HepG2 (cell line): ENCODE measurements around the gene ANKRD36C. TPM values are rescaled to one million over a fixed set of nuclear protein-coding genes. Genes with fewer than 3 reads are reported as not detected.
"Not testable (repeated sequence)": the region's sequence is repeated elsewhere in the genome, so short reads cannot be mapped to it uniquely, and the experiment has no call there.

Experiments
- ATAC-seq: fragments of 200-7000 bp; cut with Tn5 transposase; 3 replicates; pipeline ENCODE4 v1.9.1; 2020; ENCODE audit warnings: mild to moderate bottlenecking, moderate library complexity
- BruUV-seq: library from RNA; stranded (reverse); fragments of 400-500 nt; replicated peaks from 2 replicates; lab custom pipeline; 2021; lab: Mats Ljungman, UMichigan
- CTCF ChIA-PET: fragments of 300-600 bp; formaldehyde crosslinking; extraction: SDS; loops from one replicate; lab custom pipeline; 2021; ENCODE audit warnings: low total read pairs, inconsistent platforms, low intra/inter-chr PET ratio; lab: Yijun Ruan, JAX
- POLR2A ChIA-PET: fragments of 350-600 bp; sonication (Branson Sonifier 250); formaldehyde crosslinking; loops from one replicate; lab custom pipeline; 2020; ENCODE audit warnings: antibody characterized with exemption, inconsistent platforms; lab: Yijun Ruan, JAX
- DNase-seq: peaks from one replicate; pipeline ENCODE4 v3.0.0-alpha.2; 2015; ENCODE audit warnings: low spot score
- FAIRE-seq: peaks from 3 replicates; lab custom pipeline; 2011; peaks lifted over from hg19 to GRCh38; lab: Jason Lieb, UNC
- H2AFZ ChIP-seq: one replicate; pipeline ENCODE4 v1.6.1; 2011; ENCODE audit warnings: low read length, inconsistent platforms
- H3K27ac ChIP-seq: fragments of 300-600 bp; 3 replicates; pipeline ENCODE4 v1.8.0; 2011; ENCODE audit warnings: mixed run types, mild to moderate bottlenecking, mixed read lengths, low read length, inconsistent platforms; ENCODE audit not compliant: insufficient read depth; ENCODE audit errors: extremely low read length
- H3K27me3 ChIP-seq, 2 experiments: fragments of 200-600 bp in 1 of 2; 2 replicates in 1 of 2; 3 replicates in 1 of 2; pipeline versions ENCODE4 v1.6.0 to v1.8.0; 2011; ENCODE audit warnings: low read length in 2 of 2, mild to moderate bottlenecking in 2 of 2, moderate library complexity in 2 of 2, inconsistent platforms in 1 of 2; ENCODE audit not compliant: insufficient read depth in 2 of 2, control insufficient read depth in 1 of 2
- H3K36me3 ChIP-seq, 2 experiments: fragments of 200-600 bp in 1 of 2; replicated peaks in 1 of 2; 2 replicates in 1 of 2; 3 replicates in 1 of 2; pipeline versions ENCODE4 v1.5.1 to v1.8.0; 2011; ENCODE audit warnings: low read length in 2 of 2, inconsistent platforms in 1 of 2; ENCODE audit not compliant: insufficient read depth in 2 of 2, control insufficient read depth in 1 of 2
- H3K4me1 ChIP-seq: 2 replicates; pipeline ENCODE4 v1.5.1; 2012; ENCODE audit warnings: low read length, inconsistent platforms; ENCODE audit not compliant: insufficient read depth
- H3K4me2 ChIP-seq: 2 replicates; pipeline ENCODE4 v1.6.0; 2011; ENCODE audit warnings: low read depth, low read length, inconsistent platforms
- H3K4me3 ChIP-seq, 3 experiments: fragments of 200-600 bp in 1 of 3; sonication (generic), shearing (Covaris generic) in 1 of 3; replicated peaks in 1 of 3; 2 replicates each; pipeline ENCODE4 v1.5.1; 2011 to 2016; ENCODE audit warnings: low read length in 3 of 3, inconsistent platforms in 2 of 3, low read depth in 2 of 3, mild to moderate bottlenecking in 2 of 3, control low read depth in 1 of 3, mixed read lengths in 1 of 3; ENCODE audit not compliant: insufficient read depth in 1 of 3
- H3K79me2 ChIP-seq: one replicate; pipeline ENCODE4 v1.6.1; 2011; ENCODE audit warnings: low read length, inconsistent platforms; ENCODE audit not compliant: insufficient read depth
- H3K9ac ChIP-seq: 2 replicates; pipeline ENCODE4 v1.6.0; 2011; ENCODE audit warnings: mild to moderate bottlenecking, low read depth, low read length, inconsistent platforms; ENCODE audit not compliant: insufficient read depth
- H3K9me3 ChIP-seq: 2 replicates; pipeline ENCODE4 v1.5.1; 2012; ENCODE audit warnings: mild to moderate bottlenecking, low read length
- H4K20me1 ChIP-seq: 2 replicates; pipeline ENCODE4 v1.6.0; 2011; ENCODE audit warnings: inconsistent platforms, mild to moderate bottlenecking, low read length, moderate library complexity; ENCODE audit not compliant: insufficient read depth
- ZNF12 ChIP-seq: sonication (generic); formaldehyde crosslinking; IDR thresholded peaks from 2 replicates; pipeline ENCODE4 v1.5.0; 2020; ENCODE audit warnings: missing genetic modification reagents
- WGBS: methylation state at CpG from one replicate; pipeline ENCODE4 v1.1.6; 2017; ENCODE audit warnings: low lambda C conversion rate; 5-methylcytosine and 5-hydroxymethylcytosine counted together
- in situ Hi-C: cut with HindIII; loops from 2 replicates; pipeline ENCODE4 v1.10.0; 2017; ENCODE audit warnings: low pct_unique_long_range_greater_than_20kb; ENCODE audit not compliant: extremely low pct_ligation_motif_present
- intact Hi-C: fragments of 100-400 bp; cut with micrococcal nuclease; formaldehyde crosslinking; loops from one replicate; pipeline ENCODE4 v1.10.0; 2022; ENCODE audit not compliant: unreplicated experiment
- polyA plus RNA-seq, 8 experiments: library from polyadenylated mRNA; depleted of rRNA in 3 of 8; stranded (reverse) in 7 of 8; unstranded in 1 of 8; fragments of >200 nt; fragmentation: Illumina TruSeq in 4 of 8; extraction: Trizol in 4 of 8; gene quantifications; 2 replicates each; pipeline versions ENCODE4 v1.2.1 to v1.2.3, GENCODE V29; 2011 to 2016; ENCODE audit warnings: low read depth in 4 of 8, missing spikeins in 1 of 8, mixed read lengths in 1 of 8; ENCODE audit not compliant: insufficient read depth in 1 of 8
- total RNA-seq, 5 experiments: library from RNA; depleted of rRNA; stranded (reverse); fragments of >200 nt; fragmentation: Illumina TruSeq; extraction: Trizol; gene quantifications; 2 replicates each; pipeline ENCODE4 v1.2.3, GENCODE V29; 2016; ENCODE audit warnings: low read depth in 1 of 5

ANKRD36C gene
- total and polyA plus RNA-seq, 2 of the 13 experiments (the other 11 are each of a cell fraction or from before 2014, with no cell fraction given), result 5.4 to 36.2 TPM

GRCh38 chr2:96008051-96008450, 16.4 kb upstream of the ANKRD36C start:
- H3K79me2 ChIP-seq, ATAC-seq, H3K4me2 ChIP-seq, H3K9ac ChIP-seq, H3K4me3 ChIP-seq, H3K4me1 ChIP-seq, POLR2A ChIA-PET, H3K27me3 ChIP-seq, H3K36me3 ChIP-seq, intact Hi-C loops, CTCF ChIA-PET, H3K27ac ChIP-seq, H2AFZ ChIP-seq, DNase-seq, H4K20me1 ChIP-seq, H3K9me3 ChIP-seq, FAIRE-seq, BruUV-seq: not testable (repeated sequence)
- in situ Hi-C loops, result loop anchor here (25.0 kb wide), 1 partner anchor 104 kb away; the partner anchor contains the start of gene ADRA2B
- WGBS, result 15% methylated on average over 6 of the region's 6 CpGs

GRCh38 chr2:96006248-96006647, 14.6 kb upstream of the ANKRD36C start:
- H3K9ac ChIP-seq, FAIRE-seq, BruUV-seq, CTCF ChIA-PET, H3K4me3 ChIP-seq, DNase-seq, H3K9me3 ChIP-seq, H3K79me2 ChIP-seq, H3K36me3 ChIP-seq, H3K4me1 ChIP-seq, H3K4me2 ChIP-seq, POLR2A ChIA-PET, H4K20me1 ChIP-seq, H2AFZ ChIP-seq, intact Hi-C loops, ATAC-seq, H3K27me3 ChIP-seq, H3K27ac ChIP-seq: not testable (repeated sequence)
- in situ Hi-C loops, result loop anchor here (25.0 kb wide), 1 partner anchor 106 kb away; the partner anchor contains the start of gene ADRA2B
- WGBS, result 55% methylated on average over 5 of the region's 5 CpGs
- TF ChIP-seq ZNF12 (CRISPR knock-in tag), result peak; percentile 98
